Stimulated activated effector memory CD8-positive, alpha-beta T cell treated with anti-CD3 and anti-CD28 coated beads, Interleukin-12 subunit alpha, Interleukin-12 subunit beta, amount 100 ng/mL, for 72 hours (primary cell): ENCODE data around the gene RIN3.

Source experiments
- ATAC-seq: fragments of 150-1000 bp; cut with Tn5 transposase; 2 replicates; pipeline ENCODE4 v1.10.0; 2021
- DNase-seq, 2 donors: peaks; one replicate each; pipeline ENCODE4 v3.0.0; 2021 to 2022; ENCODE audit warnings: low spot score in 2 of 2
- H3K27ac Mint-ChIP-seq: one replicate; pipeline ENCODE4 v1.8.0; 2022; ENCODE audit warnings: mild to moderate bottlenecking, mixed read lengths
- H3K36me3 Mint-ChIP-seq: one replicate; pipeline ENCODE4 v1.8.0; 2022; ENCODE audit warnings: mild to moderate bottlenecking, mixed read lengths
- H3K4me1 Mint-ChIP-seq: one replicate; pipeline ENCODE4 v1.8.0; 2022; ENCODE audit warnings: mixed read lengths
- H3K4me3 Mint-ChIP-seq: one replicate; pipeline ENCODE4 v1.8.0; 2022; ENCODE audit warnings: mild to moderate bottlenecking, mixed read lengths
- H3K9me3 Mint-ChIP-seq: one replicate; pipeline ENCODE4 v1.8.0; 2022; ENCODE audit warnings: mixed read lengths

The RIN3 gene

DNA sequence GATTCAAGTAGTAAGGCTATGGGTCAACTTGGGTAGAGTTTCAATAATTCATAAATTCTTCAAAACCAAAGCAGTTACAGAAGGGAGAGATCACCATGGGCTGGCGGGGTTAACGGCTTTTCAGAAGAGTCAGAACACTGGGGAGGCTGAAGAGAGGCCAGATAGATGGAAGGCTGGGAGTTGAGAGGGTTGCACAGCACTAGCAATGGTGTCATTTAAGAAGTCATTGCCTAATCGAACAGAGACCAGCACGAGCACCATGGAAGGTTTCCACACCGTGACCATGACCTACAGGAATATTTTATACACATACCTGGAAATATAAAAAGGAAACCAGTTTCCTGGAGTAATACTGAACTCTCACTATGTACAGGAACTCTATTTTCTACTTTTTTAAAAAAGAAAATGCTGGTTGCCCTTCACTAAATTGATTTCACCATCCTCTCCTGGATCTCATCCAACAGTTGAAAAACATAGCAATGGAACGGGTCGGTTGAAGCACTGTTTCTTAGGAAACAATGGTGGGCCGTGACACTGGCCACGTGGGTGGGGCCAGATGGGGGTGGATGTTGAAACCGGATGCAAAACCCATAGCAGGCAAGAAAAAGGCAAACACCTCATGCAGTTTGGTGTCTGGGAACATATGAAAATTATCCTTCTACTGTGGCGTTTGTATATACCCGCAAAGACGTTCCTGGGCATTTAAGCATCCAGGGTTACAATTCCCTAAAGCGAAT is 38.0 kb upstream of the RIN3 start:
- H3K36me3 Mint-ChIP-seq = no peaks in the 10 kb centered on the region
- ATAC-seq = no peak
- DNase-seq = no peak
- peaks cover 2% of the 10 kb centered on the region for H3K9me3 Mint-ChIP-seq
- H3K4me1 Mint-ChIP-seq = peaks cover 23% of the 10 kb centered on the region
- H3K4me3 Mint-ChIP-seq = no peak overlapping the region
- H3K27ac Mint-ChIP-seq = no peak overlapping the region

DNA sequence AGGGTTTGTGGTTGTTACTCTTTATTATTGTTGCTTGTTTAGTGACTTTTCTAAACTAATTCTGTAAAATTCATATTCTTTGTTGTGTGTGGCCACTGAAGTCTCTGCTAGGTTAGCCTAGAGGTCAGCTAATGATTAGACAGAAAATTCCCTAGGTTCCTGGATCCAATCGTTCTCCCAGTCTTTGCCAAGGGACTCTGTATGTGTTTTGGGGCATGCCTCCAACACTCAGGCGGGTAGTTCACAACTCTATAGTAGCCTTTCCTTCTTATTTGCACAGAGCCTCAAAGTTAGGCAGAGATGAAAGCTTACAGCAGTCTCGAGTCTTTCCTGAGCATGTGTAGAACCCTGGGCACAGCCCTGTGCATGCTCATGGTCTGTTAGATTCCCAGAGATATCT is 32.7 kb upstream of the RIN3 start:
- no peak overlapping the region for H3K4me3 Mint-ChIP-seq
- peaks cover 2% of the 10 kb centered on the region for H3K9me3 Mint-ChIP-seq
- no peak overlapping the region for H3K27ac Mint-ChIP-seq
- peaks cover 2% of the 10 kb centered on the region for H3K4me1 Mint-ChIP-seq
- no peak for DNase-seq
- H3K36me3 Mint-ChIP-seq = no peaks in the 10 kb centered on the region
- no peak for ATAC-seq

DNA sequence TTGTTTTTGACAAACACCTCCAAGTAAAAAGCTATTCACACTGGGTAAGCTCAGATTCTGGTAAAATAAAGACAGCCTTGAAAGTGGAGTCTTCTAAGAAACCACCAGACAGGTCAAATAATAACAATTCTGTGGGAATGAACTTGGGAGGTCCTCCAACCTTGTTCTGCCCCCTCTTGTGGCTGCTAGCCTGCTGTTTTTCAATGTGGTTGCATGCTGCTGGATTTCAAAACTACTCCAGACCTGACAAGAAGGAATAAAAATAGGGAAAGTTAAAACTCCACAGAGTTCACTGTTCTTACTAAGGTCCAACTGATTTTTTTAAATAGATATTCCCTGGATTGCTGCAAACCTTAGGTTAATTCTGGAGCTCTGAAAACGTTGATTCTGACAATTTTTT is 32.2 kb upstream of the RIN3 start:
- Mint-ChIP-seq H3K36me3 (no peaks in the 10 kb centered on the region), H3K4me3 (no peak overlapping the region), H3K4me1 (no peaks in the 10 kb centered on the region), H3K27ac (no peak overlapping the region), H3K9me3 (peaks cover 2% of the 10 kb centered on the region)
- DNase-seq (no peak), ATAC-seq (no peak)

DNA sequence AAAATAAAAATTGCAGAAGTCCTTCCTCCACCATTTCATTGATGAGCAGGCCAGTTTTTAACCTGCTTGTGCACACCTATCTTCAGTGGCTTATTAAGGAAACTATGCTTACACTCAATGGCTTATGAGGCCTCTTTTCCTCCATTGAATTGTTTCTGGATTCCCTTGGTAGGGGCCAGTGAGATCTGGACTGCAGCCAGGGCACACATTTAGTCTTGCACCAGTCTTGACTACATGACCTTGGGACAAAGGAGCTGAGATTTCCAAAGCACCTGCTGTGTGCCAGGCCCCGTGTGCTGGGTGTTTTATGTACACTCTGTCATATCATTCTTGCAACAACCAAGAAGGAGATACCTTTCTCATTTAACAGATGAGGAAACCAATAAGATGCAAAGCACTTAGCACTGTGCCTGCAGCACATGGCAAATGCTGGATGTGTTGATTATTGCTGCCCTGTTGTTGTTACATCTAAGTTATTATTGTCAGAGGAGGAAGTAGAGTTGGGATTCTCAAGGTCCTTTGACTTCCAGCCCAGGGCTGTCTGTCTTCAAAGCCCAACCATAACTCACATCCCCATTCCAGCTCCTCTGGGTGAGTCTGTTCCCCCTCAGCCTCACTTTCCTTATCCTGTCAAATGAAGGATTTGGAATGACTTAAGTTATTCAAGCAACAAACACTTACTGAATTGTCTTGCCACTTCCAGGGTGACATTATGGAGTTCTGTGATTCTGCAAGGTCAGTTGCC is 31.6 kb upstream of the RIN3 start:
- Mint-ChIP-seq H3K36me3 (no peaks in the 10 kb centered on the region), H3K27ac (no peak overlapping the region), H3K4me3 (no peak overlapping the region), H3K4me1 (peaks cover under 1% of the 10 kb centered on the region), H3K9me3 (peaks cover 2% of the 10 kb centered on the region)
- no peak for DNase-seq
- no peak for ATAC-seq

DNA sequence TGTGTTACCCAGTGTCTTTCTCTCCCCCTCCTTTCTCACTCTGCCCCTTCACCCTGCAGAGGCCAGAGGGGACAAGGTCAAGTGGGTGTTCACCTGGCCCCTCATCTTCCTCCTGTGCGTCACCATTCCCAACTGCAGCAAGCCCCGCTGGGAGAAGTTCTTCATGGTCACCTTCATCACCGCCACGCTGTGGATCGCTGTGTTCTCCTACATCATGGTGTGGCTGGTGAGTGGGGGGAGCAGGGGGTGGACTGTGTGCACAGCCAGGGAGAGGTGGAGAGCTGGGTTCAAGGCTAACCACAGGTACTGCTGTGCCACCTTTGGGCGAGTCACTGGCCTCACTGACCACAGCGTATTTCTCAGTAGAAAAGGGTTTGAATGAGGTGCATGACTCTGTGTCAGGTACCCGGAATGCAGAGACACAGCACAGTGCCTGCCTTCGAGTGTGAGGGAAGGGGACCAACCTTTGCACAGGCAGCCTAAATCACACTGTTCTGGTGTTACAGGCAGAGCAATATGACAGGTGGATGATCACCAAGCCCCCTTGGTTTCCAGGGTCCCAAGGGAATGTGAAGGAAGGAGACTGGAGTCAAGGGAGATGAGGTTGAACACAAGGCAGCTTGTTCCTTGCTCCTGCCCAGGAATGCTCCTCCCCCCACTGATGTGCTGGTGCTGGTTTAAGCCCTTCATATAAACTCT is 30.8 kb upstream of the RIN3 start:
- Mint-ChIP-seq H3K27ac (no peak overlapping the region), H3K4me3 (no peak overlapping the region), H3K4me1 (peaks cover 7% of the 10 kb centered on the region), H3K9me3 (peaks cover 2% of the 10 kb centered on the region), H3K36me3 (no peaks in the 10 kb centered on the region)
- ATAC-seq = no peak
- no peak for DNase-seq

DNA sequence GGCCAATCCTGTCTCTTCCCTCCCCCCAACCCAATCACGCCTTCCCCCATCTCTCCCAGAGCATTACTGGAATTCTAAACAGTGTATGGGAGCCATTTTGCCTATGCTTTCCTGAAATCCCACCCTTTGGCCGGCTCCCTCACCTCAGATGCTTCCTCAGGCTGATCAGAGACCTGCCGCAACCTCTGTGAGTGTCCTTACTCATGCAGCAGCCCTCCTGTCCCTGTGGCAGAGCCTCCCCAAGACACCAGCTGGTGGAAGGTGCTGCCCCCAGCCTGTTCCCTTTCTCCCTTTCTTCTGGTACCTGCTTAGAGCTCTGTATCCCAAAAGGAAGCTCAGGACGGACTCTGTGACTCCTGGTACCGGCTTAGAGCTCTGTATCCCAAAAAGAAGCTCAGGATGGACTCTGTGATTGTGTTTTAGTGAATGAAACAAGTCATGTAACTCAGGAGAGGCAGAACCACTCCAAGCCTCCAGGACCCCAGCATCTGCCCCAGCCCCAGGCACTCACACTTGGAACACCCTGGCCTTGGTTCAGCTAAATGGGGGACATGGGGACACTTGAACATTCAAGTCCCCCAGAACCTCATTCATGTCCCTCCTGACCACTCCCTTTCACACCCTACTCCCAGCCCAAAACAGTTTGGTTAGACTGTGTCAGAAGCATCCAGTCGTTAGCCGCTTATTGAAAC is 29.3 kb upstream of the RIN3 start:
- H3K4me1 Mint-ChIP-seq = peaks cover 7% of the 10 kb centered on the region
- DNase-seq = no peak
- no peaks in the 10 kb centered on the region for H3K36me3 Mint-ChIP-seq
- no peak overlapping the region for H3K27ac Mint-ChIP-seq
- no peaks in the 10 kb centered on the region for H3K9me3 Mint-ChIP-seq
- H3K4me3 Mint-ChIP-seq = no peak overlapping the region
- ATAC-seq = no peak

DNA sequence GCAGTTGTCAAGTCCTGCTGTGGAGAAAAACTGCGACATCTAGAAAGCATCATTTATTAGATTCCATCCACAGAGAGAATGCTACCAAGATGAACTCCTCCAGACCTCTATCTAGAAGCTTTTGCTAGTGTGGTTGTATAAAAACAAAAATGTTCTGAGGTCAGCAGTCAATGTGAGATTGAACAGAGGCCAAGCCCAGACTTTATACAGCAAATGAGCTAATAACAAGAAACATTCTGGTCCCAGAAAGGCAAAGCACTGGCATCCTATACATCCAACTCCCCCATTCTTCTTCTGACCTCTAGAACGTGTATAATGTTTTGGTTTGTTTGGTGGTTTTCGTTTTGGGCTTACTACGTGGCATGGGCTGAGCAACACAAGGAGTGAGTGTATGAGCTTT is 26.7 kb upstream of the RIN3 start:
- Mint-ChIP-seq H3K4me3 (no peak overlapping the region), H3K9me3 (no peaks in the 10 kb centered on the region), H3K27ac (no peak overlapping the region), H3K36me3 (no peaks in the 10 kb centered on the region), H3K4me1 (peaks cover 7% of the 10 kb centered on the region)
- ATAC-seq (no peak), DNase-seq (no peak)

DNA sequence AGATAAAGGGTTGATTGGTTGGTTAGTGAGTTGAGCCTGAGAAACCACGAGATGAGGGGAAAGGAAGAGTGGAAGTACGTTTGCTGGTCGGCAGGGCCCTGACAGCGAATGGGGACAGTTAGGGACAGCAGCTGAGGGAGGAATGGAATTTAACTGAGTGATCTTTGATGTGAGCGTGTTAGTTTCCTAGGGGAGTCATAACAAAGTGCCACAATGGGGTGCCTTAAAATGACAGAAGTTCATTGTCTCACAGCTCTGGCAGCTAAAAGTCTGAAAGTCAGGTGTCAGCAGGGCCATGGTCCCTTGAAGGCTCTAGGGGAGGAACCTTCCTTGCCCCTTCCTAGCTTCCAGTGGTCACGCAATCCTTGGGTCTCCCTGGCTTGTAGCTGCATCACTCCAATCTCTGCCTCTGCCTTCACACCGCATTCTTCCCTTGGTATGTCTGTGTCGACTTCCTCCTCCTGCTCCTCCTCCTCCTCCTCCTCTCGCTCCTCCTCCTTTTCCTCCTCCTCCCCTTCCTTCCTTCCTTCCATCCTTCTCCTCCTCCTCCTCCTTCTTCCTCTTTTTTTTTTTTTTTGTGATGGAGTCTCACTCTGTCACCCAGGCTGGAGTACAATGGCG is 26.0 kb upstream of the RIN3 start:
- DNase-seq = no peak

DNA sequence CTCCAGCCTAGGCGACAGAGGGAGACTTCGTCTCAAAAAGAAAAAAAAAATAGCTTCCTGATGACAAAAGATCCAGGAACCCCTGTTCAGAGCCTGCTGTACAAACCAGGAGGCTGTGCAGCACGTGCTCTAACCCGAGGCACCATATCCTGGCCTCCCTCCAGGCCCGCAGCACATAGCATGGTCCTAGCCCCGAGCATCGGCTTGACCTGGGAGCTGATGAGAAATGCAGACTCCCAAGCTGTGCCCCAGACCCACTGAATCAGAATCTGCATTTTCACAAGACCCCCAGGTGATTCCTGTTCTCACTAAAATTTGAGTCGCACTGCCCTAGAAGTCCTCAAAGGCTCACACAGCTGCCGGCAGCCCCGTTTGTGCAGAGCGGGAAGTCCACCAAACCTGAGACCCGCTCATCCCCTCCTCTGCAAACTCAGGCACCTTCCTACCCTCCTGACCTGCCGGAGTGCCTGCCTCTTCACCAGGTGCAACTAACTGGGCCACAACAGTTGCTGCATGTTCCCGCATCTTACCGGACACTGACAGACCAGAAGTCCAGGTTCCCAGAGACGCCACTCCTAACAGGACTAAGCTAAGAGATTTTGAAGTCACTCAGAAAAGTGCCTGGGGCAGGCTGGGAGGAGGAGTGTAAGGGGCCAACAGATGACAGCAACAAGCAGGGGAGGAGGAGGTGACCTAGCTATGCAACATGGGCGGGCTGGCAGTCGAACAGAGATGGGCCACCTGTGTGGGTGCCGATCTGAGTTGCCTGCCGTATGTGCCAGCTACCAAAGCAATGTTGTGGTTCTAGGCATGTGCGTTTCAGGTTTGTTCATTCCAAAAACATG is 24.0 kb upstream of the RIN3 start:
- DNase-seq = no peak
- Mint-ChIP-seq H3K9me3 (no peaks in the 10 kb centered on the region), H3K36me3 (no peaks in the 10 kb centered on the region), H3K4me3 (no peak overlapping the region), H3K27ac (no peak overlapping the region), H3K4me1 (peaks cover 14% of the 10 kb centered on the region)
- no peak for ATAC-seq

More for the DNA sequence above, 26.0 kb upstream of the RIN3 start:
- Mint-ChIP-seq H3K4me3 (no peak overlapping the region), H3K4me1 (peaks cover 7% of the 10 kb centered on the region), H3K36me3 (no peaks in the 10 kb centered on the region), H3K27ac (no peak overlapping the region), H3K9me3 (no peaks in the 10 kb centered on the region)
- no peak for ATAC-seq

DNA sequence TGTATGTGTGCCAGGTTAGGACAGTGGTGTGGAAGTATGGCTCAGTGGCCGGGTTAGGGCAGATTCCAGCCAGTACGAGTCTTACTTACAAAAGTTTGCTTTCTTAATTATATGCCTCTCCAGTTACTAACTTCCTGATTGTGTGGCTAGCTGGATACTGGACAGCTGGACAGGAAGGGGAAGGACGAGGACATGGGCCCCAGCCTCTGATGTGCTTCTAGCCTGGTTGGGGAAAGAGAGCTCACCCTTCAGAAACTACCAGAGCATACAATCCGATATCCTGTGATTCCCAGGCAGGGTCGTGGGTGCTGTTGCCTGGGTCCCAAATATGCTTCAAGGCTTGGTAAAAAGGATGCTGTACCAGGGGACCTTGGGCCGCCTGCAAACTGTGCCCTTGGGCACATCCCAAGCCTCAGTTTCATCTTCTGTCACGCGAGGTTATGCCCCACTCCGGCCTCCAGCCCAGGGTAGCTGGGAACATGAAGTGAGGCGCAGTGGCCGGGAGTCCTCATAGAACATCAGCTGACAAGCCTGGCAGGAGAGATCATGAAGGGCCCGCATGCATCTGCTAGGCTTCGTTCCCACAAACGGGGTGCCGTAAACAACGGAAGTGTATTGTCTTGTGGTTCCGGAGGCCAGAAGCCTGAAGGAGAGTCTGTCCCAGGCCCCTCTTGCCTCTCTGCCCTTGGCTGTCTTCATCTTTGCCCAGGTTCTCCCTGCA is 23.2 kb upstream of the RIN3 start:
- H3K4me3 Mint-ChIP-seq = no peak overlapping the region
- no peaks in the 10 kb centered on the region for H3K9me3 Mint-ChIP-seq
- H3K4me1 Mint-ChIP-seq = peaks cover 14% of the 10 kb centered on the region
- no peak overlapping the region for H3K27ac Mint-ChIP-seq
- DNase-seq = no peak
- H3K36me3 Mint-ChIP-seq = no peaks in the 10 kb centered on the region
- ATAC-seq = no peak

DNA sequence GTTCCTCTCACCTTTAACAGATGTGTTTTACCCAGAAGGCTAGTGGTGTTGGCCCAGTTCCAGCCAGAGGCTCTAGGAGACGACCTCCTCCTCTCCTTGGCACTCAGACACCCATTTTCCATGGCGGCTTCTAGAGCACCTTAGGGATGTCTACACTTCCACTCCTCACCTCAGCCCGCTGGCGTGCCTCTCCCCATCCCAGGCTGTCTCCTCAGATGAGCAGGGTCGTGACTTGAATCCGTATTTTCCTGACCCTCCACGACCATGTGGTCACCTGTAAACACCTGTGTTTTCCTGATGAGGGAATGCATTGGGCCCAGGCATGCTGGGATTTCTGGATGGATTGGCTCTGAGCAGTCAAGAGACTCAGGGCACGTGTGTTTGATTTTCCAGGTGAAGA is 21.8 kb upstream of the RIN3 start:
- ATAC-seq (no peak), DNase-seq (no peak)
- Mint-ChIP-seq H3K9me3 (no peaks in the 10 kb centered on the region), H3K4me3 (no peak overlapping the region), H3K4me1 (peaks cover 19% of the 10 kb centered on the region), H3K27ac (no peak overlapping the region), H3K36me3 (no peaks in the 10 kb centered on the region)

DNA sequence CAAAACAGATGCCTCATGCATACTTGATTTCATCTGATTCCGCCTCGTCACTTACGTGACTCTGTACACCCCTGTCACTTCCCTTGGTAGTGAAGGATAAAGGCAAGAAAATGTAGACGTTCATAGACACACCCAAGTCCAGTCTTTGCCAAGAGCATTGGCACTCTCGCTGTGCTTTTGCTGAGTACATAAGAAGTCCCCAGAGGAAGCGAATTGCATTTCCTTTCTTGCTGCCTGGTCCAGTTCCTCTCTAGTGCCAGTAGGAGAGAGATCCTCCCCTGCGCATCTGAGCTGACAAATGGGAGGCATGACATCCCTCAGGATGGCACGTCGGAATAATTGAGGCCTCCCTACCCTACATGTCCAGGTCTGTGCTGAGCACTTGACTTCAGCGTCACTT is 21.3 kb upstream of the RIN3 start:
- no peak overlapping the region for H3K4me3 Mint-ChIP-seq
- DNase-seq = no peak
- no peak overlapping the region for H3K27ac Mint-ChIP-seq
- H3K36me3 Mint-ChIP-seq = no peaks in the 10 kb centered on the region
- ATAC-seq = no peak
- peaks cover 18% of the 10 kb centered on the region for H3K4me1 Mint-ChIP-seq
- H3K9me3 Mint-ChIP-seq = no peaks in the 10 kb centered on the region

DNA sequence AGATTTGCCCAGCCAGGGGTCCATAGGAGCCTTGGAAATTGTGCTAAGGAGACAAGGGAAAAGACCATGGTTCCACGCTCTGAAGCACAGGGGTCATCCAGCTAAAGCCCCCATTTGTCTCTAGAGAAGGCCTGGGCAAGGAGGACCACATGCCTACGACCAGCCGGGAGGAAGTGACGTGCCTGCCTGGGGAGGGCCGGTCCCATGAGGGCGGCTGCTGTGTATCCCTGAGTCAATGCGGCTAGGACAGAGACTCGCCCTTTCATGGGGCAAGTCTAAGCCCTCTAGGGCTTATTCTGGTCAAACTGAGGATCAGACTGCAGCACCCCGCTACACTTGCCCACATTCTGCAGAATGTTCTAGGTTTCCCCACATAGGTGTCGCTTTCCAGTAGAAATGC is 20.6 kb upstream of the RIN3 start:
- Mint-ChIP-seq H3K36me3 (no peaks in the 10 kb centered on the region), H3K27ac (no peak overlapping the region), H3K4me3 (no peak overlapping the region), H3K4me1 (peaks cover 15% of the 10 kb centered on the region), H3K9me3 (no peaks in the 10 kb centered on the region)
- no peak for ATAC-seq
- DNase-seq = no peak

DNA sequence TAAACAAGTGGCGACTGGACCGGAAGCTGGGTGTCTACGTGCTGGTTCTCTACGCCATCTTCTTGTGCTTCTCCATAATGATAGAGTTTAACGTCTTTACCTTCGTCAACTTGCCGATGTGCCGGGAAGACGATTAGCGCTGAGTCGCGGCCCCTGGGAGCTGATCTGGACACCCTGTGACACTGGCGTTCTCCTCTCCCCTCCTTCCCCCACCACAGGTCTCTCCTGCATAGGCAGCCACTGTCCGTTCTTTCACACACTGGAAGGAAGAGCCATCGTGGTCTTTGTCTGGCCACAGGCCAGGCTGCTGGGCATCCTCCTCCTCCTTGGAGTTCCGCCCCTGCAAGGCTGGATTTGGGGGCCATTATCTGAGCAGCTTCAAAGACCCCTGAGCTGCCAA is 20.1 kb upstream of the RIN3 start:
- no peaks in the 10 kb centered on the region for H3K9me3 Mint-ChIP-seq
- ATAC-seq = no peak
- peaks cover 15% of the 10 kb centered on the region for H3K4me1 Mint-ChIP-seq

More for the DNA sequence above, 20.1 kb upstream of the RIN3 start:
- Mint-ChIP-seq H3K36me3 (no peaks in the 10 kb centered on the region), H3K27ac (no peak overlapping the region), H3K4me3 (no peak overlapping the region)
- no peak for DNase-seq
